Fibroblast of villous mesenchyme (primary cell): ENCODE results near the gene SHROOM3. TPM values are rescaled to one million over a fixed set of nuclear protein-coding genes. Genes with fewer than 3 reads are reported as not detected.
A peak's percentile ranks its signal among the peaks of the same experiment; 100 is the strongest.
"Not testable (repeated sequence)": the region's sequence is repeated elsewhere in the genome, so short reads cannot be mapped to it uniquely, and the experiment has no call there.

Experiments
- DNase-seq: peaks from one replicate; pipeline ENCODE4 v3.0.0-alpha.2; 2010; ENCODE audit warnings: low read depth
- H3K4me3 ChIP-seq: 2 replicates; pipeline ENCODE4 v1.5.1; 2011; ENCODE audit warnings: low read depth, mild to moderate bottlenecking, low read length
- total RNA-seq: library from RNA; depleted of rRNA; stranded (reverse); fragments of >200 nt; gene quantifications from 2 replicates; pipeline ENCODE4 v1.2.3, GENCODE V29; 2012
- TF ChIP-seq, protein P1 (sequence below): IDR thresholded peaks from 2 replicates; pipeline ENCODE4 v1.5.1; 2012; ENCODE audit warnings: low read depth, mild to moderate bottlenecking, low read length; ENCODE audit not compliant: insufficient read depth

SHROOM3 gene
- total RNA-seq, 1 donor, result 27.6 TPM

GRCh38 chr4:76720121-76720520, 285.1 kb downstream of the SHROOM3 start:
- no peak for DNase-seq
- no peak overlapping the region for H3K4me3 ChIP-seq
- TF ChIP-seq, protein P1, sequence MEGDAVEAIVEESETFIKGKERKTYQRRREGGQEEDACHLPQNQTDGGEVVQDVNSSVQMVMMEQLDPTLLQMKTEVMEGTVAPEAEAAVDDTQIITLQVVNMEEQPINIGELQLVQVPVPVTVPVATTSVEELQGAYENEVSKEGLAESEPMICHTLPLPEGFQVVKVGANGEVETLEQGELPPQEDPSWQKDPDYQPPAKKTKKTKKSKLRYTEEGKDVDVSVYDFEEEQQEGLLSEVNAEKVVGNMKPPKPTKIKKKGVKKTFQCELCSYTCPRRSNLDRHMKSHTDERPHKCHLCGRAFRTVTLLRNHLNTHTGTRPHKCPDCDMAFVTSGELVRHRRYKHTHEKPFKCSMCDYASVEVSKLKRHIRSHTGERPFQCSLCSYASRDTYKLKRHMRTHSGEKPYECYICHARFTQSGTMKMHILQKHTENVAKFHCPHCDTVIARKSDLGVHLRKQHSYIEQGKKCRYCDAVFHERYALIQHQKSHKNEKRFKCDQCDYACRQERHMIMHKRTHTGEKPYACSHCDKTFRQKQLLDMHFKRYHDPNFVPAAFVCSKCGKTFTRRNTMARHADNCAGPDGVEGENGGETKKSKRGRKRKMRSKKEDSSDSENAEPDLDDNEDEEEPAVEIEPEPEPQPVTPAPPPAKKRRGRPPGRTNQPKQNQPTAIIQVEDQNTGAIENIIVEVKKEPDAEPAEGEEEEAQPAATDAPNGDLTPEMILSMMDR, result no peak

GRCh38 chr4:76722146-76722545, 287.1 kb downstream of the SHROOM3 start:
- not testable (repeated sequence) for DNase-seq, H3K4me3 ChIP-seq

GRCh38 chr4:76722838-76723237, 287.8 kb downstream of the SHROOM3 start:
- DNase-seq, result no peak
- TF ChIP-seq, protein P1, result no peak
- no peak overlapping the region for H3K4me3 ChIP-seq

GRCh38 chr4:76723373-76723772, 288.3 kb downstream of the SHROOM3 start:
- no peak for DNase-seq

GRCh38 chr4:76723924-76724323, 288.9 kb downstream of the SHROOM3 start:
- peak; percentile 64 for DNase-seq
- H3K4me3 ChIP-seq, result no peak overlapping the region
- TF ChIP-seq, protein P1, result no peak

More at GRCh38 chr4:76723373-76723772, 288.3 kb downstream of the SHROOM3 start:
- no peak overlapping the region for H3K4me3 ChIP-seq
- TF ChIP-seq, protein P1, result peak; percentile 43

- TF ChIP-seq, protein P1, result no peak
- no peak for DNase-seq
- no peak overlapping the region for H3K4me3 ChIP-seq
These were observed 290.0 kb downstream of the SHROOM3 start for GRCh38 chr4:76725039-76725438.

GRCh38 chr4:76726176-76726575, 291.1 kb downstream of the SHROOM3 start:
- H3K4me3 ChIP-seq, result no peak overlapping the region
- DNase-seq, result no peak
- TF ChIP-seq, protein P1, result no peak
